Osteocyte (in vitro differentiated cells): ENCODE results near the gene GSC2. TPM values are rescaled to one million over a fixed set of nuclear protein-coding genes. Genes with fewer than 3 reads are reported as not detected.

Experiments
- DNase-seq: peaks from one replicate; pipeline ENCODE4 v3.0.0; 2021; ENCODE audit warnings: mixed read lengths; ENCODE audit not compliant: unreplicated experiment; ENCODE audit errors: extremely low spot score
- H3K27ac Mint-ChIP-seq: one replicate; pipeline ENCODE4 v1.8.0; 2021; ENCODE audit warnings: mild to moderate bottlenecking, mixed read lengths; ENCODE audit not compliant: unreplicated experiment
- H3K27me3 Mint-ChIP-seq: one replicate; pipeline ENCODE4 v1.8.0; 2021; ENCODE audit warnings: mixed read lengths; ENCODE audit not compliant: unreplicated experiment
- H3K36me3 Mint-ChIP-seq: one replicate; pipeline ENCODE4 v1.8.0; 2021; ENCODE audit warnings: mixed read lengths; ENCODE audit not compliant: unreplicated experiment
- H3K4me1 Mint-ChIP-seq: one replicate; pipeline ENCODE4 v1.8.0; 2021; ENCODE audit warnings: mixed read lengths; ENCODE audit not compliant: unreplicated experiment
- H3K4me3 Mint-ChIP-seq: one replicate; pipeline ENCODE4 v1.8.0; 2021; ENCODE audit warnings: mild to moderate bottlenecking, moderate library complexity, mixed read lengths; ENCODE audit not compliant: unreplicated experiment
- H3K9me3 Mint-ChIP-seq: one replicate; pipeline ENCODE4 v1.8.0; 2021; ENCODE audit warnings: mixed read lengths; ENCODE audit not compliant: unreplicated experiment
- CTCF ChIP-seq: fragments of 200-600 bp; sonication (generic); IDR thresholded peaks from 2 replicates; pipeline ENCODE4 v1.5.0; 2021; ENCODE audit warnings: antibody characterized with exemption, mild to moderate bottlenecking, moderate library complexity
- long read RNA-seq: library from polyadenylated mRNA; unstranded; transcript quantifications from one replicate; pipeline ENCODE4 v2.0.0, GENCODE V29; 2021
- total RNA-seq: library from RNA; stranded (reverse); gene quantifications from 2 replicates; pipeline ENCODE4 v1.2.1, GENCODE V29; 2021

GSC2 gene, protein sequence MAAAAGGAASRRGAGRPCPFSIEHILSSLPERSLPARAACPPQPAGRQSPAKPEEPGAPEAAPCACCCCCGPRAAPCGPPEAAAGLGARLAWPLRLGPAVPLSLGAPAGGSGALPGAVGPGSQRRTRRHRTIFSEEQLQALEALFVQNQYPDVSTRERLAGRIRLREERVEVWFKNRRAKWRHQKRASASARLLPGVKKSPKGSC
- not detected in 2 replicates for total RNA-seq
- long read RNA-seq: 0 reads

DNA sequence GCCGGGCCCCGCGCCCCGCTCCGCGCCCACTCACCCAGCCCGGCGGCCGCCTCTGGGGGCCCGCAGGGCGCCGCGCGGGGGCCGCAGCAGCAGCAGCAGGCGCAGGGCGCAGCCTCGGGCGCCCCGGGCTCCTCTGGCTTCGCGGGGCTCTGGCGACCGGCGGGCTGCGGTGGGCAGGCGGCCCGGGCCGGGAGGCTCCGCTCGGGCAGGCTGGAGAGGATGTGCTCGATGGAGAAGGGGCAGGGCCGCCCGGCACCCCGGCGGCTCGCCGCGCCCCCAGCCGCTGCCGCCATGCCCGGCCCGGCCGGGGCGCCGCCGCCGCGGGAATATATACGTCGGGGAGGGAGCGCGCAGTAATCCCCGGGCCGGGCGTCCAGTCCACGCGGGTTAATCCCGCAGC is at the start of gene GSC2:
GSC2 (minus strand) TSS at position 302 of the 400 bp plus-strand sequence; CDS start at position 293, 9 bp downstream.
- TF ChIP-seq CTCF: no peak
- H3K4me1 Mint-ChIP-seq: peaks cover 4% of the 10 kb centered on the region
- H3K27ac Mint-ChIP-seq: no peak within 1 kb of the TSS
- no peak for DNase-seq
- H3K27me3 Mint-ChIP-seq: peaks cover 52% of the 10 kb centered on the region
- peak within 1 kb of the TSS; percentile 22 for H3K4me3 Mint-ChIP-seq
- H3K9me3 Mint-ChIP-seq: no peaks in the 10 kb centered on the region
- H3K36me3 Mint-ChIP-seq: no peaks in the 10 kb centered on the region

- H3K36me3 Mint-ChIP-seq: peaks cover 11% of the 10 kb centered on the region
- H3K9me3 Mint-ChIP-seq: no peaks in the 10 kb centered on the region
- TF ChIP-seq CTCF: no peak
- H3K27me3 Mint-ChIP-seq: no peaks in the 10 kb centered on the region
- H3K27ac Mint-ChIP-seq: no peak overlapping the region
- no peak overlapping the region for H3K4me3 Mint-ChIP-seq
- no peaks in the 10 kb centered on the region for H3K4me1 Mint-ChIP-seq
- no peak for DNase-seq
Measured at GRCh38 chr22:19199479-19199878, 49.4 kb upstream of the GSC2 start.

DNA sequence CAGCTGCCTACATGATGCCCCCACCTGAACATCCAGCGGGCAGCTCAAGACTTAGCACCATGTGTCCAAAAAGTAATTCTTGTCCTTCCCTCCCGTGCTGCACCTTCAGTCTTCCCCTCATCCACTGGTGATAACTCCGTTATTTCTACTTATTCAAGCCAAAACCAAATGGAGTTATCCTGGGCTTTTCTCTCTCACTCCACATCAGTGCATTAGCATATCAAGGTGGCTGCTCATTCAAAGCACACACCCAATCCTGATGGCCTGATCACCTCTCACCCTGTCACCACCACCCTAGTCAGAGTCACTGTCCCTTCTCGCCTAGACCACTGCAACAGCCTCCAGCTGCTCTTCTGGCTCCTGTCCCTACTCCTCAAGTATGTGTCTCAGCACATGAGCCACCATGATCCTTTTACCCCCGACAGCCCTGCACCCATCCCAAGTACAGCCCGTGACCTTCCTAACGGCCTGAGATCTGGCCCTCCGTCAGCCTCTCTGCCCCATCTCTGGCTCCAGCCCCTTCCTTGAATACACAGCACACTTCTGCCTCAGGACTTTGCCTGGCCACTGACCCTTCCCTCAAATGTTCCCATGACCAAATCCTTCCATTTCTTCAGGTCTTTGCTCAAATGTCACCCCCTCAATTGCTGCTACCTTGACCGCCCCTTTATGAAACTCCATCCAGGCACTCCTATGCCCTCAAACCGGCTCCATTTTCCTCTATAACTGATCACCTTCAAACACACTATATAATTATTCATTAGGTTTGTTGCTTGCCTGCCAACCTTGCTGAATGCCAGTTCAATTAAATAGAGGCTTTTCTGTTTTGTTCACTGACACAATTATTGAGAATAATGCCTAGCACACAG is 48.1 kb upstream of the GSC2 start:
- H3K36me3 Mint-ChIP-seq: peaks cover 5% of the 10 kb centered on the region
- no peak overlapping the region for H3K27ac Mint-ChIP-seq
- no peak overlapping the region for H3K4me3 Mint-ChIP-seq
- H3K27me3 Mint-ChIP-seq: no peaks in the 10 kb centered on the region
- no peaks in the 10 kb centered on the region for H3K4me1 Mint-ChIP-seq
- no peak for TF ChIP-seq CTCF
- DNase-seq: no peak
- no peaks in the 10 kb centered on the region for H3K9me3 Mint-ChIP-seq

DNA sequence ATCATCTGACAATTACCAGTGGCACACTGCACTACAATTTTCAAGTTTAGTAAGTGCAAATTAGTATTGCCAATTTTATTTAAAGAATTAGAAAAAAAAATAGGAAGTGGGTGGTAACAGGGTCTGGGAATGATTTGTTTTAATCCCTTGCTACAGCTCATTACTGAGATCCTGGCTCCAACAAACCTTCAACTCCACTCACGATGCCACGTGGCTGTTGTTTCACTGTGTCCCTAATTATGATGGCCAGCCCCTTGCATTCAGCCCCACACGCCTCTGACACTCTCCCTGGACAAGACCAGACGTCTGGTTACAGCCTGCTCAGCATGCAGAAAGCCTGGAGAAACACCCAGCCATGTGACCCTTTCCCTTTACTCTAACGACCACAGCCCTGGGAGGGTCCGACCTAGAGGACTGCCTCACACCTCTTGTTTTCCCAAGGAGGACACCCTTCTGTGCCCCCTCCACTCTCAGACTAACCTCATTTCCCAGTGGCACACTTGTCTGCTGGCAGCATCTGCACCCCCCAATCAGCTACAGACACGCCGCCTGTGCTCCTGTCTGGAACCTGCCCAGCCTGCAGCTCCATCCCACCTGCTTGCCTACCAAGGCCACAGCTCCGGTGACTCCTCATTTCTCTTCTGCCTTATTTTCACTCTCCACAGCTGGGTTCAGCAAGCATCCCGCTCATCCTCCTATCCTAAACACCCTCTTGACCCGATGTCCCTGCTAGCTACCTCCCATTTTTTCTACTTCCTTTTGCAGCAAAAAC is 46.9 kb upstream of the GSC2 start:
- H3K9me3 Mint-ChIP-seq: no peaks in the 10 kb centered on the region
- H3K36me3 Mint-ChIP-seq: peaks cover 5% of the 10 kb centered on the region
- H3K27me3 Mint-ChIP-seq: no peaks in the 10 kb centered on the region
- no peak overlapping the region for H3K4me3 Mint-ChIP-seq
- DNase-seq: no peak
- no peak for TF ChIP-seq CTCF
- H3K27ac Mint-ChIP-seq: no peak overlapping the region
- no peaks in the 10 kb centered on the region for H3K4me1 Mint-ChIP-seq
